ENCODE data around the gene C20orf173. TPM values are rescaled to one million over a fixed set of nuclear protein-coding genes. Genes with fewer than 3 reads are reported as not detected.

Gene C20orf173
- total RNA-seq, 1 experiment from 2014 or later: not detected

- RAD21 ChIA-PET (ENCODE audit: low non-redundant PET in 1 of 2, low total read pairs in 2 of 2, uncharacterized antibody in 2 of 2, unreplicated experiment in 2 of 2): no interaction called here
- ATAC-seq: no peak
- H3K4me1 ChIP-seq (ENCODE audit: control insufficient read depth in 1 of 2, insufficient read depth in 2 of 2, low read length in 2 of 2): peaks cover 0 to 14% of the 10 kb centered on the region in 2 experiments; a peak in 2 of 4 replicates
- no TSS peak for BruUV-seq (replicated peaks)
- no peaks in the 10 kb centered on the region for H3K79me2 ChIP-seq (ENCODE audit: insufficient read depth, low read length)
- no peak for DNase-seq (ENCODE audit: low read depth, low spot score)
- no peak overlapping the region for H3K4me3 ChIP-seq (replicated peaks in 1 of 2; ENCODE audit: low read depth in 1 of 2, low read length in 2 of 2)
- no peak overlapping the region for H3K27ac ChIP-seq (ENCODE audit: low read depth, low read length)
- H3K4me2 ChIP-seq (ENCODE audit: low read length): no peak overlapping the region
- no peak overlapping the region for H2AFZ ChIP-seq (ENCODE audit: low read depth, low read length, poor library complexity, severe bottlenecking)
- no peak overlapping the region for H3K9ac ChIP-seq (ENCODE audit: low read length)
- no peak for TF ChIP-seq REST (IDR thresholded peaks at IDR 0.05; ENCODE audit: low read depth)
- no peak for TF ChIP-seq ZBTB33 (IDR thresholded peaks at IDR 0.05; ENCODE audit: extremely low read depth, insufficient replicate concordance, low read length)
- TF ChIP-seq FOSL1 (IDR thresholded peaks at IDR 0.05; ENCODE audit: low read depth): no peak
- TF ChIP-seq POLR2A (IDR thresholded peaks at IDR 0.05; ENCODE audit: borderline replicate concordance, extremely low read depth, insufficient read depth, insufficient read length): no peak
- no peak for TF ChIP-seq SP1 (IDR thresholded peaks at IDR 0.05; ENCODE audit: low read depth)
- no peak for TF ChIP-seq JUND (IDR thresholded peaks at IDR 0.05)
- no peak for TF ChIP-seq MAX (IDR thresholded peaks at IDR 0.05)
- TF ChIP-seq TCF7L2 (IDR thresholded peaks at IDR 0.05; ENCODE audit: borderline replicate concordance, extremely low read depth, insufficient read depth, insufficient read length): no peak
- POLR2A ChIA-PET: no interaction called here
- no peaks in the 10 kb centered on the region for H3K9me2 ChIP-seq (ENCODE audit: insufficient read depth)
- CTCF ChIA-PET: interaction anchor here (1.1 kb wide), 1 partner anchor 57 kb away, joined by 3 read pairs; no protein-coding TSS in a partner anchor
- H3K27me3 ChIP-seq (ENCODE audit: insufficient read depth, low read length): no peaks in the 10 kb centered on the region
- no peaks in the 10 kb centered on the region for H4K20me1 ChIP-seq (ENCODE audit: insufficient read depth)
- no peaks in the 10 kb centered on the region for H3K9me3 ChIP-seq (ENCODE audit: control insufficient read depth in 1 of 2, insufficient read depth in 1 of 2, low read depth in 1 of 2, low read length in 2 of 2)
- intact Hi-C loops (cut with micrococcal nuclease): no loop called here
- peaks cover 13 to 28% of the 10 kb centered on the region in 2 experiments; a peak in 3 of 4 replicates for H3K36me3 ChIP-seq (ENCODE audit: control insufficient read depth in 1 of 2, insufficient read depth in 2 of 2, low read length in 2 of 2)
Measured at GRCh38 chr20:35503841-35504561, 25.5 kb downstream of the C20orf173 start.

Measured in HCT116 (cell line).